ENCODE measurements around the gene TESK1. TPM values are rescaled to one million over a fixed set of nuclear protein-coding genes. Genes with fewer than 3 reads are reported as not detected.

Gene TESK1
- total RNA-seq, result 62.3 and 63.2 TPM in 2 replicates
- long read RNA-seq, partial matches to known transcripts, result 5 of 6 reads
- long read RNA-seq, other reads (novel, unspliced or antisense), result 1 of 6 reads

- peak; percentile 84 for DNase-seq (ENCODE audit: low spot score, unreplicated experiment)
- no peaks in the 10 kb centered on the region for H3K27me3 Mint-ChIP-seq
Observed at GRCh38 chr9:35604578-35605350, at the start of gene TESK1. Gene TESK1, plus strand, starts transcription at chr9:35605262. Its CDS starts 358 bp downstream, at chr9:35605620.

GRCh38 chr9:35555881-35556280 is 49.2 kb upstream of the TESK1 start:
- Mint-ChIP-seq H3K27ac (no peak overlapping the region), H3K27me3 (no peaks in the 10 kb centered on the region)

More at GRCh38 chr9:35604578-35605350, at the start of gene TESK1:
- Mint-ChIP-seq H3K27ac (peak within 1 kb of the TSS; percentile 99), H3K36me3 (ENCODE audit: insufficient read depth) (peaks cover 5% of the 10 kb centered on the region), H3K4me1 (ENCODE audit: low read depth) (peaks cover 17% of the 10 kb centered on the region), H3K9me3 (ENCODE audit: low read depth) (no peaks in the 10 kb centered on the region), H3K4me3 (ENCODE audit: low read depth) (peak within 1 kb of the TSS; percentile 96)
- no peak for TF ChIP-seq CTCF (IDR thresholded peaks at IDR 0.05; ENCODE audit: unreplicated experiment)

GRCh38 chr9:35556776-35557175 is 48.3 kb upstream of the TESK1 start:
- H3K4me3 Mint-ChIP-seq (ENCODE audit: low read depth), result no peak overlapping the region
- peaks cover 3% of the 10 kb centered on the region for H3K36me3 Mint-ChIP-seq (ENCODE audit: insufficient read depth)
- no peaks in the 10 kb centered on the region for H3K4me1 Mint-ChIP-seq (ENCODE audit: low read depth)
- no peak for TF ChIP-seq CTCF (IDR thresholded peaks at IDR 0.05; ENCODE audit: unreplicated experiment)
- no peaks in the 10 kb centered on the region for H3K27me3 Mint-ChIP-seq
- no peak overlapping the region for H3K27ac Mint-ChIP-seq
- DNase-seq (ENCODE audit: low spot score, unreplicated experiment), result no peak
- no peaks in the 10 kb centered on the region for H3K9me3 Mint-ChIP-seq (ENCODE audit: low read depth)

More at GRCh38 chr9:35555881-35556280, 49.2 kb upstream of the TESK1 start:
- Mint-ChIP-seq H3K4me1 (ENCODE audit: low read depth) (no peaks in the 10 kb centered on the region), H3K9me3 (ENCODE audit: low read depth) (no peaks in the 10 kb centered on the region), H3K36me3 (ENCODE audit: insufficient read depth) (peaks cover 3% of the 10 kb centered on the region), H3K4me3 (ENCODE audit: low read depth) (no peak overlapping the region)
- TF ChIP-seq CTCF (IDR thresholded peaks at IDR 0.05; ENCODE audit: unreplicated experiment), result no peak
- DNase-seq (ENCODE audit: low spot score, unreplicated experiment), result no peak

GRCh38 chr9:35557320-35557719 is 47.7 kb upstream of the TESK1 start:
- DNase-seq (ENCODE audit: low spot score, unreplicated experiment), result no peak
- Mint-ChIP-seq H3K4me3 (ENCODE audit: low read depth) (no peak overlapping the region), H3K9me3 (ENCODE audit: low read depth) (no peaks in the 10 kb centered on the region), H3K4me1 (ENCODE audit: low read depth) (no peaks in the 10 kb centered on the region), H3K36me3 (ENCODE audit: insufficient read depth) (peaks cover 3% of the 10 kb centered on the region), H3K27ac (no peak overlapping the region), H3K27me3 (no peaks in the 10 kb centered on the region)
- TF ChIP-seq CTCF (IDR thresholded peaks at IDR 0.05; ENCODE audit: unreplicated experiment), result no peak

GRCh38 chr9:35558185-35558584 is 46.9 kb upstream of the TESK1 start:
- Mint-ChIP-seq H3K27ac (no peak overlapping the region), H3K27me3 (no peaks in the 10 kb centered on the region), H3K9me3 (ENCODE audit: low read depth) (no peaks in the 10 kb centered on the region), H3K36me3 (ENCODE audit: insufficient read depth) (peaks cover 3% of the 10 kb centered on the region), H3K4me3 (ENCODE audit: low read depth) (no peak overlapping the region), H3K4me1 (ENCODE audit: low read depth) (no peaks in the 10 kb centered on the region)
- TF ChIP-seq CTCF (IDR thresholded peaks at IDR 0.05; ENCODE audit: unreplicated experiment), result no peak
- DNase-seq (ENCODE audit: low spot score, unreplicated experiment), result no peak
